Measurements from ENCODE around the gene TEX48.

DNA sequence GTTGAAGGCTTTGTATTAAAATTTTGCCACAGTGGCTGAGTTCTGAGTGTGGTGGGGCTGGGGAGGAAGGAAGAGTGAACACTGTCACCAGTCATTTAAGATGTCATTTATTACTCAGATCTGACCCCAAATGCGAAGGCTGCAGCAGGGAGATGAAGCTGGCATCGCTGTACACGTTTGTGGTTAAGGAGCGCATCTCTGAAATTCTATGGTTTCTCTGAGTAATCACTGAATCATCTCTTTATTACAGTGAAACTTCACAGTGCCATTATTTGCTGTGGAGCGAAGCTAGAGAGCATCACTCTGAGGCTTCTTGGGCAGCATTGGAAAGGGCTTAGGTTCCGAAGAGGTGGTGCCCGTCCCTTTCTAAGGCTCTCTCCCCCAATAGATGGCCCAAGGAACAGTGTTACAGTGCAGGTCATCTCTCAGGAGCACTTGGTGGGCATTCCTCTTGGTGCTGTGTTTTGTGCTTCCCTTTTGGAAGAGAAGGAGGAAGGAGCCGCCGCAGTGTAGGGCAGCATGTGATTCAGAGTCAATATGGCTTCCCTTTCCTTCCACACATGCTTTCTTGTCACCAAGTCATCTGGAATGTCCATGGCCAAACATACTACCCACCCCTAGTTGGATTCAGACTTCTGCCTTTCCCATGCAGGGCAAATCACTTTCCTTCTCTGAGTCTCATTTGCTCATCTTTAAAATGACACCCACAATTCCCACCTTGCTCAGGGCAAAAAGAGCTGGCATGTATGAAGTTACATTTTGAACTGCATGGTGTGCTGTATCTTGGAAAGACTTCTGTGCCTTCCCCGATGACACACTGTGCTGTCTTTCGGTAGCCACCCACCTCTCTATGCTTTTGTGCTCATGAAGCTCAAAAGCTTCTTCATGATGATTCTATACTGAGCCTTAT lies 9.3 kb upstream of the TEX48 start:
- TF ChIP-seq, protein P1, sequence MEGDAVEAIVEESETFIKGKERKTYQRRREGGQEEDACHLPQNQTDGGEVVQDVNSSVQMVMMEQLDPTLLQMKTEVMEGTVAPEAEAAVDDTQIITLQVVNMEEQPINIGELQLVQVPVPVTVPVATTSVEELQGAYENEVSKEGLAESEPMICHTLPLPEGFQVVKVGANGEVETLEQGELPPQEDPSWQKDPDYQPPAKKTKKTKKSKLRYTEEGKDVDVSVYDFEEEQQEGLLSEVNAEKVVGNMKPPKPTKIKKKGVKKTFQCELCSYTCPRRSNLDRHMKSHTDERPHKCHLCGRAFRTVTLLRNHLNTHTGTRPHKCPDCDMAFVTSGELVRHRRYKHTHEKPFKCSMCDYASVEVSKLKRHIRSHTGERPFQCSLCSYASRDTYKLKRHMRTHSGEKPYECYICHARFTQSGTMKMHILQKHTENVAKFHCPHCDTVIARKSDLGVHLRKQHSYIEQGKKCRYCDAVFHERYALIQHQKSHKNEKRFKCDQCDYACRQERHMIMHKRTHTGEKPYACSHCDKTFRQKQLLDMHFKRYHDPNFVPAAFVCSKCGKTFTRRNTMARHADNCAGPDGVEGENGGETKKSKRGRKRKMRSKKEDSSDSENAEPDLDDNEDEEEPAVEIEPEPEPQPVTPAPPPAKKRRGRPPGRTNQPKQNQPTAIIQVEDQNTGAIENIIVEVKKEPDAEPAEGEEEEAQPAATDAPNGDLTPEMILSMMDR (conservative IDR thresholded peaks at IDR 0.05 in 1 of 2, IDR thresholded peaks at IDR 0.05 in 1 of 2; ENCODE audit: low read depth in 1 of 2, low read length in 2 of 2), result no peak
- TF ChIP-seq EZH2 (IDR thresholded peaks at IDR 0.05; ENCODE audit: low read length, missing control alignments), result no peak

Data from fibroblast of lung (primary cell).